GM18951 (cell line): ENCODE measurements around the gene TPM3.
A peak's percentile ranks its signal among the peaks of the same experiment; 100 is the strongest.
"Not testable (repeated sequence)": the region's sequence is repeated elsewhere in the genome, so short reads cannot be mapped to it uniquely, and the experiment has no call there.

Source experiments
- POLR2A ChIP-seq: IDR thresholded peaks from 4 replicates; pipeline ENCODE4 v1.6.1; 2011; ENCODE audit warnings: mild to moderate bottlenecking; ENCODE audit not compliant: insufficient read length, insufficient read depth; ENCODE audit errors: extremely low read depth
- in situ Hi-C: fragments of 300-500 bp; cut with MboI; formaldehyde crosslinking; loops from one replicate; pipeline ENCODE4 v1.12.0; 2022; ENCODE audit warnings: low sequenced_read_pairs, mixed read lengths, inconsistent platforms; ENCODE audit not compliant: unreplicated experiment

TPM3 gene

DNA sequence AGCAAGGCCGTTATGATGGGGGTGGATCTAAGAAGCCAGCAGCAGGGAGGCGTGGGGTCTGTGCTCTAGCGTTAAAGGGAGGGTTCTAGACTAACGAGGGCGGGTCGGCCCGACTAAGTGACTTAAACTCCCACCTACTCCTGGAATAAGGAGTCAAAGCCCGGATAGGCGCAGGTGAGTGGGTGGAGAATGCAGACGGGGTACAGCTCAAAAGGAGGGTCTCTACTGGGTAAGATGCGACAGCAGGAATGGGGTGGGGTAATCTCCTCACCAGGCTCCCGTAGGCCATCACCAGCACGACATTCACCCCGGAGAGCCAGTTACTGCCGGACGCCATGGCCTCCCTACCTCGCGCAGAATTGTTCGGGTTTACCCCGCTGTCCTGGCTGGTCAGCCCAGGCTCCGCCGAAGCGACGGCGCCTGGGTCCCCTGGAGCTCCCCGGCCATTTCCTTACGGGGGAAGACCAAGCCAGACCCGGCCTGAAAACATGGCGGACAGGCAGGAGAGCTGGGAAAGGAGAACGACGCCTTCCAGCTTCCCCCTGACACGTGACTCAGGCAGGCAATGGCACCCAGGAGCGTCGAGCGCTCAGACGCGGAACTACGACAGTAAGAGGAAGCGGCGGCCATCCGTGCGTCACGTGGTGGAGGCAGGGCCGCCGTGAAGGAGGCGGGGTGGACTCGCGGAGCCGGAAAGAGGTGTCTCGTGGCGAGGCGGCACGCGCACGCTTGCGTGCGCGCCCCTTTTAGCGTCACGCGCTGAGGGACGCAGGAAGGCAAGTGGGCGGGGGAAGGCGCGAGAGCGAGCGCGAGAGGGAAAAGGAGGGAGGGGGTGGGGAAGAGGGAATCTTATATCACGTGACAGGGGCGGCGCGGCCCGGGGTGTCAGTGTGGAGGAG lies 28.4 kb upstream of the TPM3 start, which contains the start of gene UBAP2L:
Gene UBAP2L, plus strand, starts transcription at position 885 of the 899 bp plus-strand sequence. CDS start 4,169 bp downstream, outside the sequence.
- in situ Hi-C loops, result no loop called here
- TF ChIP-seq POLR2A, result peak; percentile 80

DNA sequence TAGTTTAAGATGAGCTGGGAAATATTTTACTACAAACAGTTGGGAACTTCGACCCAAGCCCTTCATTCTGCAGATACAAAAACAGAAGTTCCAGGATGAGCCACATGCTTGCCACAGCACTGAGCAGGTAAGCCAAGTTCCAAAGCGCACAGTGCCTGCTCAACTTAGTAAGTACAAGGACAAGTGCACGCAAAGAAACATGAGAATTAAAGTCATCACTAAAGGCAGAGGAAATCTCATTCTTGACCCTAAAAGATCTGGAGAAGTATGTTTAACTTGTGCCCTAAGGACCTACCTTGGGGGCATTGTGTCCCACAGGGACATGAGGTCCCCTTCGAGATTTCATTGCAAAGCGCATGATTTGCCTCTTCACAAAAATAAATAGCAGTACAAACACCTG lies 27.6 kb upstream of the TPM3 start:
- in situ Hi-C loops, result no loop called here
- no peak for TF ChIP-seq POLR2A

DNA sequence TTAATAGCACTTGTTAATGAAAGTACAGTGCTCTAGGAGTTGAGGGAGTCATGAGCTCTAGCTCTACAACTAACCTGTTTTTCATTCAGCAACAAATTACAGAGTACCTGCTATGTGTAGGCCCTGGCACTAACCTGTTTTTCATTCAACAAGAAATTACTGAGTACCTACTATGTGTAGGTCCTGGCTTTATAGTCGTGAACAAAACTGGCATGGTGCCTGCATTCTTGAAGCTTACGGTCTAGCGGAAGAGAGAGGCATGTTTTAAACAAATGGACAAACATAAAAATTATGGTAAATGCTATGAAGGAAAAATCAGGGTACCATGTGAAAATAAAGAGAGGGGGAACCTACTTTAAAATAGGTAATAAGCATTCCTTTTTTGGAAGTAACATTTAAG lies 26.6 kb upstream of the TPM3 start:
- no peak for TF ChIP-seq POLR2A
- in situ Hi-C loops, result no loop called here

DNA sequence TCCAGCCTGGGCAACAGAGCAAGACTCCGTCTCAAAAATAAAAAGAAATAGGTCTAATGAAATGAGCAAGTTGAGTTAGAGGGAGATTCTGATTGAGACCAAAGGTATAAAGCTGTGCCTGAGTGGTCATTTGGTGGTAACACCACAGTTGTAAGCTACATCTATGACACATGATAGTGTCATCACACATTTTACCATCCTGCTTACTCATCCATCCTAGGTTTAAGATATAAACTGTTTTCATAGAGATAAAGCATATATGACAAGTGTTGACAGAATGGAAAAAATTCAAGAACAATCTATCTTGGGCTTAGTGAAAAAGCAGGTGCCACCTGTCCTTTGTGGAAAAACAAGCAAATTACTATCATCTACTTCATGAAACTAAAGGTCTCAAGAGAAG lies 21.4 kb upstream of the TPM3 start:
- in situ Hi-C loops, result no loop called here
- TF ChIP-seq POLR2A, result no peak

DNA sequence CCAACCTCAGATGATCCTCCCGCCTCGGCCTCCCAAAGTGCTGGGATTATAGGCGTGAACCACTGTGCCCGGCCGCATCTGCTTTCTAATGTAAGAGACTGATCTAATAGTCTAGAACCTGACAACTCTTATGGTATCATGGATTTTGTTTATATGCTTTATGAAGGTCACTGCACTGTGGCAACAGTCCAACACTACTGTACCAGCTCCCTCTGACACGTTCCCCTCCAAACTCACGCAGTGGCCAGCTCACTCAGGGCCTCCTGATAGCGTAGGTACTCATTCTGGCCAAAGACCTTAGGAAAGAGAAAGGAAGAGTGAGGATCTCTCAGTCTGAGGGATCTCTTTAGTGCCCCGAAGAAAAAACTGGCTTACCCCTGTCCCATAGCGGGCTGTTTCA lies 20.2 kb upstream of the TPM3 start:
- no peak for TF ChIP-seq POLR2A

DNA sequence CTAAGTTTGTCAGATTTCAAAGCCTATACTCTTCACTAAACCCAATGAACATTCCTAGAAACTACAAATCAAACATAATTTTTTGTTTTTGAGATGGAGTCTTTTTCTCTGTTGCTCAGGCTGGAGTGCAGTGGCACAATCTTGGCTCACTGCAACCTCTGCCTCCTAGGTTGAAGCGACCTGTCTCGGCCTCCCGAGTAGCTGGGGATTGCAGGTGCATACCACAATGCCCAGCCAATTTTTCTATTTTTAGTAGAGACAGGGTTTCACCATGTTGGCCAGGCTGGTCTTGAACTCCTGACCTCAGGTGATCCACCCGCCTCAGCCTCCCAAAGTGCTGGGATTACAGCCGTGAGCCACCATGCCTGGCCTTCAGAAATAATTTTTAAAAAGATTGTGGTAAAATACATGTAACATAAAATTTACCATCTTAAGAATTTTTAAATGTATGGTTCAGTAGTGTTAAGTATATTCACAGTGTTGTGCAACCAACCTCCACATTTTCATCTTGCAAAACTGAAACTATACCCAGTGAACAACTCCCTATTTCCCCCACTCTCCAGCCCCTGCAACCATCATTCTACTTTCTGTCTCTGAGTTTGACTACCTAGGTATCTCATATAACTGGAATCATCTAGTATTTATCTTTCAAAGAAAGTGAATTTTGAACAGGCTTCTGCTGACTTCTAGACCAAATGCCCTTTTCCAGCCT lies 16.9 kb upstream of the TPM3 start:
- no peak for TF ChIP-seq POLR2A
- in situ Hi-C loops, result no loop called here

More for the DNA sequence above, 20.2 kb upstream of the TPM3 start:
- in situ Hi-C loops, result no loop called here

DNA sequence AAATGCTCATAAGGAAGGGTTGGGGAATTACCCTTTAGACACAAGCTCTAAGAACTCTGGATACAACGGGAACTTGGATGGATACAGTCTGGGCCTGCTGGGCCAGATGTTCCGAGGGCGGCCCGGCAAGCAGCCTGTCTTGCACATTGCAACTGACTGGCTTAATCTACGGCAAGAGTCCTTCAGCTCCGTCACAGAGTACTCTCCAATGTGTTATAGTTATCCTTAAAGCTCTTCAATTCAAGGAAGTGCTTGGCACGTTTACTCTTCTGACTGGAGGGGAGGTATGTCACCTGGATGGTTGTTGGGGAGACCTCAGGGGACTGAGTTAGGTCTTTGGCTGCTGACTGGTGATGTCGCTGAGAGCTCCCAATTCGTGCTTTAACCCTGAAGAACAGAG lies 15.4 kb upstream of the TPM3 start:
- in situ Hi-C loops, result no loop called here
- TF ChIP-seq POLR2A, result no peak

DNA sequence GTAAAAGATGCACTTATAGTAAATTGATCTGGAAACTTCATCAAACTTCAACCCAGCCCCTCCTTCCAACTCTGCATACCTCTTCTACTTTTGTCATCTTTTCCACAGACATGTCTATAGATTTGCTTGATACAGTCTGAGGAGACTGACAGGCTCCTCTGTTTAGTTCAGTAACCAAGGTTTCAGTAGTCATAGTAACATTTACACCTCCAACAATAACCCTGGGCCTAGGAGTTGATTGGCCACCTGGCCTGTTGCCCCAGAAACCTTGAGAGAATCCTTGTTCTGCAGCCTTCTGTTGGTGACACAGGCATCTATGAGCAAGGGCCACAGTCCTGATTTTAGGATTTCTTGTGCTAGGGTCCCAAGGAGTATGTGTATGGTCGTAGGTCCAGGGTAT lies 14.3 kb upstream of the TPM3 start, which contains the start of gene CFAP141:
Gene CFAP141, minus strand, starts transcription at position 138 of the 400 bp plus-strand sequence. Its CDS starts 26 bp downstream, at position 112.
- in situ Hi-C loops, result no loop called here

DNA sequence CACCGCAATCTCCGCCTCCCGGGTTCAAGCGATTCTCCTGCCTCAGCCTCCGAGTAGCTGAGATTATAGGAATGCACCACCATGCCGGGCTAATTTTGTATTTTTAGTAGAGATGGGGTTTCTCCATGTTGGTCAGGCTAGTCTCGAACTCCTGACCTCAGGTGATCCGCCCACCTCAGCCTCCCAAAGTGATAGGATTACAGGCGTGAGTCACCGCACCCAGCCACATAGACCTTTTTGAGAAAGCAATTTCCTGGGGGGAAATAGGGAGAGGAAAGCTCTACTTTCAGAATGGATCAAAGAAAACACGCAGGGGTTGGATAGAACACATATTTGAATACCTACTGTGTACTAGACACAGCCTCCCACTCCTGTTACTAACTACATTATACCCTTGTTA lies 13.9 kb upstream of the TPM3 start:
- in situ Hi-C loops, result not testable (repeated sequence)

More for the DNA sequence above, 14.3 kb upstream of the TPM3 start, which contains the start of gene CFAP141:
- no peak for TF ChIP-seq POLR2A

DNA sequence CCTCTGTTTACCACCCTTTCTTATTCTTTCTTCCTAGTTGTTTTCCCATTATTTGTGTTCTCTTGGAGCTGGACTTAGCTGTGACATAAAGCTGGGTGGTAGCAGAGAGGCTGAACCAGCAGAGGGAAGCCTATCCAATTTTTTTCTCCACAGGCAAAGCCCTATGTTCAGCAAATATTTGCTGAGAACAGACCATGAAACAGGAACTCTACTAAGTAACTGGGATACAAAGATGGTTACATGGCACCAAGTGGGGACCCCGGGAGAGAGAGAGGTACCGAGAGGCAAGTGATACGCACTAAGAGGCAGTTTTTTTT lies 7.6 kb upstream of the TPM3 start:
- no peak for TF ChIP-seq POLR2A
- in situ Hi-C loops, result no loop called here

DNA sequence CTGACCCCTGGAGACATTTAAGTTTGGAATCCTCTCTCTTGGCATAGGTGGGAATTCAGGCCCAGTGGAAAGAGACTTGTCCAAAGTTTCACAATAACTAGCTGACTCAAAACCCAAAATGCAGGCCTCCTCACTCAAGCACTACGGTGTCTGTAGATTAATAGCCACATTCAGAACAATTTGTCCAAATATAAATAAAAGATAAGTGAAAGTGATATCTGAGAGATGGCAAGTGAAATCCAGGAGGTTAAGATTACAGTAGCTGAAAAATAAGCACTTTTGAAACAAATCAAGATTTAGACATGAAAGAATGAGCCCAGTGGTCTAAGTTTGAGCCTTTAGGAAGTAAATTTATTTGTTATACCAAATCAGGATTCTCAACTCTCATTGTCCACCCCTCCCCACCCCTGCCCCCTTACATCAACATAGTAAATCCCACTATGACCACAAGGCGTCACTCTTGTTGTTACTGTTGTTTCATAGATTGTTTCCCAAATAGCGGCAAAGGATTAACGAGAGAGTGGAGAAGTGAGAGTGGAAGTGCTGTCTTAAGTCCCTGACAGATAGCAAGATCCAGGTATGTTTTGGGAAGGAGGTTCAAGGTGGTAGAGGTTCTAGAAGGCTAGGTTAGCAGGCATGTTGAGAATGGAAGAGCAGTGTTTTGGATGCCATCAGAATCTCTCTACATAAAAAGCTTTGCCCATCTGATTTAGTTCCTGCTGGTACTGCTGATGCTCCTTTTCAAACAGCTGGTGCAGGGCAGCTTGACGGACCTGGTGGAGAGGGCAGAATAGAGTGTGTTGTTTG lies 7.1 kb upstream of the TPM3 start:
- in situ Hi-C loops, result no loop called here
- TF ChIP-seq POLR2A, result no peak

DNA sequence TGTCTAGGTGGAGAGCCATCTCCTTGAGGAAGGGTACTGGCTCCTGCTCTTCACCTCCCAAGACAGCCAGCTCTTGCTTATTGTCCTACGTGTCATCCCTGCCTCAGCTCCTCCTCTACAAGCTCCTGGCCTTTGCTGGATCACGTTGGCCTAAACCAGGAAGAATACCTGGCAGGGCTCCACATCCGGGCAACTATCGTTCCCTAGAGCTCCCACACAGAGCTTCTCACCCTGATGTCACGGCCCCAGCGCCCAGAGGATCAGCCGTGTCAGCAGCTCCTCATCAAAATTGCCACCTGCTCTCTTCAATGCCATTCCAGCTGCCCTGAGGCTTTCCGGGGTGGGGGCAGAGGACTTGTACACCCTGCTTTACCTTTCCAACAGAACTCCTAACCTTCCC lies 1.9 kb upstream of the TPM3 start:
- in situ Hi-C loops, result no loop called here
- no peak for TF ChIP-seq POLR2A

DNA sequence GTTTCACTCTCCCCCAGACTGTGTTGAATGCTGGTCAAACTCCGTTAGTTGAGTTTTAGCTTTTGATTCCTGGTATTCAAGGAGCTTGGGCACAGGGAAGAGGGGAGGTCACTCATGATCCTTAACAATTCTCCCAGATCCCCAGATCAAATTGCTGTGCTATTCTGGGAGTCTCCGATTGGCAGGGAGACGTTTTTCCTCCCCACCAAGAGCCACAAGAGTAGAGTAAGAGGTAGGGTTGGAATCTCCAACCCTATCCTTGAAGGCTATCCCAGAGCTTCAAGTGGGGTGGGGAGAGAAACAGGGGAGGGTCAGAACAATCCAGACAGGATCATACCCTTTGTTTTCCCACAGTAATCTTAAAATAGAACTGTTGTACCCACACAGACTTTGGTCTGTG lies 576 bp upstream of the TPM3 start:
- TF ChIP-seq POLR2A, result no peak
- in situ Hi-C loops, result no loop called here
